Cerebellar cortex (tissue), 1 donor: Measurements from ENCODE around the gene CCDC24.

Experiments used
- DNase-seq: peaks from one replicate; pipeline ENCODE4 v3.0.0-alpha.2; 2015; ENCODE audit warnings: low spot score

CCDC24 gene

DNA sequence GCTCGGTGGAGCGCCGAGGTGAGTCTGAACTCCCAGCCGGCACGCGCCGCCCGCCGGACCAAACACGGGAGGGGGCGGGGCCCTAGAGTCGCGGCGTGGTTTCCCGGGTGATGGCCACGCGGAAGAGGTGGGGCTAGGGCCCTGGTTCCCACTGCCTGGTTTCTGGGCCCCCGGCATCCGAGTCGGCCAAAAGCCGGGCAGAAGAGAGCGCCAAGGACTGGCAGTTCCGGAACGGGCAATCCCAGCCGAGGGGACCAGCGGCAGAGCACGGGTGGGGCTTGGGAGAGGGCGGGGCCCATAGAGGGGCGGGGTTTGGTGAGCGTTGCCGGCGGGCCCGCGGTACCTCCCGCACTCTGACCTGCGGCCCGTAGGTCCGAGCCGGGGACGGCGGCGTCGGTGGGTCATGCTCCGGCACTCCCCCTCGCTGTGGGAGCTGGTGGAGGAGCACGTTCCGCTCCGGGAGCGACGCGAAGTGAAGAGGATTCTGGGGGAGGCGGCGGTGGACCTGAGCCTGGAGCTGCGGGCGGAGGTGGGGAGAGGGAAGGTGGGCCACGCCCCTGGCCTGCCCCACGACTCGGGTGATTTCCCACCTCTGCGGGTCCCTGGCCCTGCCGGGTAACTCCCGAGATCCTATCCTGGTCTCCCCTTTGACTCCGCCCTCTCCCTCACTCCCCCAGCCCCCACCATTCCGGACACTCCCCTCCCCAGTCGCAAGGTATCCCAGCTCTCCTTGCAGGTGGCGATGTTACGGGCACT, at the start of gene CCDC24:
TSS of gene CCDC24 (plus strand) at position 124 of the 756 bp plus-strand sequence. CDS start at position 404, 280 bp downstream.
- peak; percentile 75 for DNase-seq

DNA sequence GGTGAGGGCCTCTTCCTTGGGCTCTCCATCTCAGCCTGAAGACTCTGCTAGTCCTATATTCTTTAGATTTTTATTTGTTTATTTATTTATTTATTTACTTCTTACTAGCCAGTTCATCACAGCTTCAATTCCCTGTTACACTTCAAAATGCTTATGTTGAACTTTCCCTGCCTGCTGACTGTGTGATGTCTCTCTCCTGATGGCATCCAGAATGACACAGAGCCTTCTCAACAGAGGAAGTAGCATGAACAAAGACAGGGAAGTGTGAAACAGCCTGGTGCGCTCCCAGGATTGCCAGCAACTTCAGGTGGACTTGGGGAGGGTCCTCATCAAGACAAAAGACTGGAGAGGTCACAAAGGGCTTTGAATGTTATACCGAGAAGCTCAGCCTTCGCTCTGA, 49.0 kb upstream of the CCDC24 start:
- no peak for DNase-seq

DNA sequence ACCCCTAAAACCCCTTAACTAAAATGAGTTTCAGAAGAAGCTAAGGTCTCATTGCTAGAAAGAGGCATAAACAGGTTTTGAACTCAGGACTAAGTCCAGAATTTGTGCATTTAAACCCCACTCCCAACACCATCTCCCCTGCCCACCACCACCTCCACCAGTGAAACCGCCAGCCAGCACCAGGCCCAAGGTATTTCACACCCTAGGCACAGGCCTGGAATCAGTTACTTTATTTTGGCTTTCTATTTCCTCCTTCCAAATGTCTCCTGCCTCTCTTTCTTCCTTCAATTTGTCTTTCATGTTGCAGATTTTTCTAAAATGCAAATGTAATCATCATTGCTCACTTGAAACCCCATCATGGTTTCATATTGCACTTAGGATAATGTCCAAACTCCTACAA, 46.5 kb upstream of the CCDC24 start:
- DNase-seq = no peak

DNA sequence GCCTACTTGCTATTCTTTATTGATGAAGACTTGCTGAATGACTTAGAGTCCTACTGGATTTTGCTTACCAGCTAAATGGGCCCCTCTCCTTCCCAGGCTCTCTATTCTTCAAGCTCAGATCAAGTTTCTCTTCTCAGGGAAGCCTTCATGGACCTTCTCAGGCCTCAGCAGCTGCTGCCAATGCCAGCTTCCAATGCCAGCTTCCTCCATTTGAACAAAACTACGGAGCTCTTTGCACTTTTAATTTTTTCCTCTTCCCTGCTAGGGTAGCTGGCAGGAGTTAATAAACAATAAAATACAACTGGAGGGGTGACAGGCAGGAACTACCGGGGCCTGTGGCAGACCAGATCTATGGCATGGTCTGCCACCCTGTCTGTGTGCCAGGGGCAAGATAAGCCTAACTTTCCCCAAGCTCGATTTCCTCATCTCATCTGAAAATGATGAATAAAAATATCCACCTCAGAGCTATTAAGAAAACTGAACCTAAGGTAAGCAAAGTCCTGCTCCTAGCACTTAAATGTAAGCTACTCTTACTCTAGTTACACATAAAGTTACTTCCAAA, 45.6 kb upstream of the CCDC24 start:
- DNase-seq = no peak

DNA sequence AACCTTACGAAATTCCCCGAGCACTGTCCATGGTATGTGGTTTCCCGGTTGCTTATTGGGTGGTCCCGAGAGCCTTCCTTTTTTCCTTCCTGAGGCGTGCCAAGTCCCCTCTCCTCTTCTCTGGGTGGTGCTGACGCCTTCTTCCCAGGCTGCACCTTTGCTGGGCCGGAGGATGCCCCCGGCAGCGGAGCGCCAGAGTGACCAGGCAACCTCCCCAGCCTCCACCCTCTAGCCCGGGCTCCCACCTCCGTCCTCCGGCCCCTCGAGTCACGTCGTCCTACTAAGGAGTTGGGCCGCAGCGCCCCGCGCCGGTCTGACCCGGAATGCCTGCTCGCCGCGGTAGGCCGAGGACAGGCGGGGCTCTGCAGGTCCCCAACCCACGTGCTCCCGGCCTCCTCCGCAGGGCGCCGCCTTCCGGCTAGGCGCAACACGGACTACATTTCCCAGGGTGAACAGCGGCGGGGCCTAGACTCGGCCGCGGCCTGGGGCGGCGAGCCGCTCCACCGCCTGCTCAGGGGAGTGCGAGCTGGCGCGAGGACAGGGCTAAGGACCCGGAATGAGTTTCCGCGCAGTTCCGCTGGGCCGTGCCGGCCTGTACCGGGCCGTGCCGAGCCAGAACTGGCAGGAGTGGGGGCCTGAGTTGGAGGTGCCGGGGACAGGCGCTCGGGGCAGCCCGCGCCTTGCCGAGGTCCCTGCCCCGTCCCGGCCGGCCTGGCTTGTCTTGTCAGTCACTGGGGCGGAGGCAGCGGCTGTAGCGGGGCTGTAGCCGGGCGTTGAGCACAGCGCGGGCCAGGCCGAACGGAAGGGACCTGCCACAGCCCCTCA, 45.0 kb upstream of the CCDC24 start, which contains the start of gene IPO13:
TSS of gene IPO13 (plus strand) at position 715 of the 825 bp plus-strand sequence. CDS start 651 bp downstream, outside the sequence.
- DNase-seq = peak; percentile 95

DNA sequence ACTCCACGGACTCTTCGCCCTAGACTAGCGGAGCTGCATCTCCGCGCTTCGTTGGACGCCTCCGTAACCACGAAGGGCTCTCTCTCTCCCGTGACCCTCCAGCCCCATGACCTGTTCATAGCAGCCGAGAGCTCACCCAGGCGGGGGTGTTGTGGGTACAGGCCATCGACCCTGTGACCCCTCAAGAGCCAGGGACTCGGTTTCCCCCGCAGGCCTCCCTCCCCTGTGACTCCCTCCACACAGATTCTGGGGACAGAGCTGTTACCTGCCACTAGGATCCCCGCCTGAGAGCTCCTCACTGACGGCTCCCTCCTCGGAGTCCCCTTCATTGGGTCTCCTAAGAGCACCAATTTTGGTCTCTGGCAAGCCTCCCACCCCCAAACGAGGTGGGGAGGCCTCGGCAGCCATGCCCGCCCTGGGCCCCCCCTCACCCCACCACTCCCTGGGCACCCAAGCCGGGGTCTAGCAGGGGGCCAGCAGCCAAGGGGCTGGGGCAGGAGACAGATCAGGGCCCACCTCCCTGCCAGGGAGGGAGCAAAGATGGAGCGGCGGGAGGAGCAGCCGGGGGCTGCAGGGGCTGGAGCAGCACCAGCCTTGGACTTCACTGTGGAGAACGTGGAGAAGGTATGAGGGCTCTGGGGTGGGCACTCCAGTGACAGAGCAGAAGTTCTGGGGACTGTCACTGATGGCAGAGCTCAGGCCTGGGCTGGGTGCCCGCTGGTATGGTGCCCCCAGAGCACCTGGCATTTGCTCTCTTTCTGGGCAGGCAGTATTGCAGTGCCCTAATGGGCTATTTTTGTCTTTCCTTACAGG, 44.1 kb upstream of the CCDC24 start:
- peak; percentile 65 for DNase-seq

DNA sequence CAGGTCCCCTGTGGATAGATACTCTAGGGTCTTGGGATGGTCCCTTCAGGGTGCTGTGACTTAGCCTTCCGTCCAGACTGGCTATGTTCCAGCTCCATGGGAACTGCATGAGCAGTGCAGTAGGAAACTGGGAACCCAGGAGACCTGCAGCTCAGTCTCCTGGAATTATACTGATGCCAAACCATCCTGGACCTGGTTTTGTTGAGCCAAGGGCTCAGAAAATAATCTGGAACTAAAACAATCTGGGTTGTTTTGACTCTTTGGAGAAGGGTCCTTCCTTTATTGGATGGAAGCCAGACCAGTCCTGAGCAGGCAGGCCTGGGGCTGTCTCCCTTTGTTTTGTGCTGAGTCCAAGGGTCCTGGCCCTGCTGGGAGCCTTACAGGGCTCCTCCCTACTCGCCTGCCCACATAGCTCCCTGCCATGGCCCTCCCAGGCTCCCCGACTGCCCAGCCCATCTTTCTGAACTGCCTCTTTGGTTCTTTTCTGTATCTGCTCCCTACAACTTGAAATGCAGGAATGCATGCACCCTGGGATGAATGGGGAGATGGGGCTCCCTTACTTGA, 43.4 kb upstream of the CCDC24 start:
- DNase-seq = no peak

DNA sequence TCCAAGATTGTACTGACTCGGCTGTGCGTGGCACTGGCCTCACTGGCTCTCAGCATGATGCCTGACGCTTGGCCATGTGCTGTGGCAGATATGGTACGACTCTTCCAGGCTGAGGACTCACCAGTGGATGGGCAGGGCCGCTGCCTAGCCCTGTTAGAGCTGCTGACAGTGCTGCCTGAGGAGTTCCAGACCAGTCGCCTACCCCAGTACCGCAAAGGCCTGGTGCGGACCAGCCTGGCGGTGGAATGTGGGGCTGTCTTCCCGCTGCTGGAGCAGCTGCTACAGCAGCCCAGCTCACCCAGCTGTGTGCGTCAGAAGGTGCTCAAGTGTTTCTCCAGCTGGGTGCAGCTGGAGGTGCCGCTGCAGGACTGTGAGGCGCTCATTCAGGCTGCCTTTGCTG, 41.7 kb upstream of the CCDC24 start:
- no peak for DNase-seq

DNA sequence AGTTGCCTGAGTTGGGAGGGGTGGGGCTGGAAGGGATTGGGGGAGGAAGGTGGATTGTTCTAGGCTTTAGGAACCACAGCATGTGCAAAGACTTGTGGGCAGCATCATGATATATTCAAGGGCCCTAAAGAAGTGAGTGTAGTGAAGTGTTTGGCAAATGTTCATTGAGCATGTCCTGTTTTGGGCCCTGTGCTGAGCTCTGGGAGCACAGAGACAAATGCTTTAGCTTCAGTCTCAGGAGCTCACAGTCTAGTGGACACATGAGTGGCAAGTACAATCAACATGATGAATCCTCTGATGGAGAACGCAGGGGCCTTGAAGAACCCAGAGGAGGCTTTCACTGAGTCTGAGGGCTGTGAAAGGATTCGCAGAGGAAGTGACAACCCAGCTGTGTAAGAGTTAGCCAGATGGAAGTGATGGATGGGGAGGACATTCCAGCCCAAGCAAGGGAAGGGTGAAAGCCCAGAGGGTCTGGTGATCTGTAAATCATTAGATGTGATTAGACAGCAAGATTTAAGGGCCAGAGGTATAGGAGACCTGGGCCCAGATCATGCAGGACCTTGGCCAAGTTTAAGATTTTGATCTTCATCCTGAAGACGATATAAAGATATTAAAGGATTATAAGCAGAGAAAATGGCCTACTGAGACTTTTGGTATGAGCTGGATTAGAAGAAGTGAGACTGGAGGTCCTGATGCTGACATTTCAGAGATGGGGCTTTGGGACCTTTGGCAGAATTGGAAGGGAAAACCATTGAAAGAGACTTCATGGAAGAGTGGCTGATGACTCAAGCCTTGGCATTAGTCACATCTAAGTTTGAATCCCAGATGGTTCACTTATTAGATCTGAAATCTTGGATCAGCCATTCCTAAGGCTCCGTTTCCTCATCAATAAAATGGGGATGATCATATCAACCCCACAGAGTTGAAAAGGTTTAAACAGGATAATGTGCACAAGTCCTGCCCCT, 40.1 kb upstream of the CCDC24 start:
- DNase-seq = no peak

DNA sequence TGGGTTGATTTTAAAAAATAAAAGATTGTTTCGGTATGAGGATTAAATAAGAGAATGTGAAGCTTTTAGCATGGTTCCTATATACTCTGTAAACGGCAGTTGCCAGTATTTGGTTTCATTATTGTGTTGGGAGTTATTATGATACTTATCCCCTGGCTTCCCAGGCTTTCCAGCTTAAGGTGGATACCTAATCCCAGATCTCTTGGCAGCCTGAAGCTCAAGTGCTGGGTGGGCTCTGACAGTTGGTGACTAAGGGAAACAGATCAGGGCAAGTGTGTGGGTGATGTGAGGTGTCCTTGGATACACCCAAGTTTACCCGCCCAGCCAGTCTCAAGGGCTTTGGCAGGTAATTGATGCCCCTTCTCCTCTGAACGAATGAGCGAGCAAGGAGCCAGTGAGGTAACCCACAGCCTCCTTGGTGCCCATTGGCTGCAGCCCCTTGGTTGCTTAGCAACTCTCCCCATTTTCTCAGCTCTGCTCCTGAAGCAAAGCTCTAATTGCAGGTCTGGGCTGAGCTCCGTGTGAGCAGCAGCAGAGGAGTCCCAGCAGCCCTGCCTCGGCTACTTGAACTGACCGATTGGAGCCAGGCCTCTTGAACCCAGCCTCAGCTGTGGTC, 38.6 kb upstream of the CCDC24 start:
- DNase-seq = peak; percentile 56

DNA sequence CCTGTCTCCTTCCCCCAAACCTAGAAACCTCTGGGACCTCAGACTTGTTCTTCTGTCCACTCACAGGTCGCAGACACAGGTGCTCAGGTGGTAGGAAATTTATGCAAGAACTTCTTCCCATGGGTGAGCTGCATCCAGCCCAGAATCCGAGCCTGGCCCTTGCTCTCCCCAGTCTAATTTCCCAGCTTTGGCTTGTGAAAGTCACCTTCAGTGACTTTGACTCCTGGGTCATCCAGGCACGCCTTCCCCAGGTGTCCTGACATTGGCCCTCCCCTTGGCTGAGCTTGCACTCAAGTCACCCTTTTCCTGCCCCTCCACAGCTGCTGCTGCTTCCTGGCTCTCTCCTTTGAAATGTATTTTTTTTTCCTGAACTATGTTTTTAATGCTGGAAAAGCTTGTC, 38.0 kb upstream of the CCDC24 start:
- no peak for DNase-seq

DNA sequence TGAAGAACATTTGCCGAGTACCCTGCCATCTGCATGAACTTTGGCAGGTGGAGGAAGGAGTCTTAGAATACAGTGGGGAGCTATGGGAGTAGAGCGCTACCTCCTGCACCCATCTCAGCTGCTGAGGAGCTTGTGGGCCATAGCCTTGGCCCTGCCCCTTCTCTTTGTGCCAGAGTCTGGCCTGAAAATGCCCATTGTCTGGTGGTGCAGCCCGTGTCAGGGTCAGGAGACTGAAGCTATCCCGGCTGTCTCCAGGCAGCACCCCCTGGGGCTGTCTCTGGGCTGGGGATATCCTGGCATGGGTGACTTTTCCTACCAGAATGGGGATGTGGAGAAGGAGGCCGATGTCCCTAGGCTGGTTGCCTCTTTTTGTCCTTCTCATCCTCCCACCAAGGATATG, 37.4 kb upstream of the CCDC24 start:
- no peak for DNase-seq

DNA sequence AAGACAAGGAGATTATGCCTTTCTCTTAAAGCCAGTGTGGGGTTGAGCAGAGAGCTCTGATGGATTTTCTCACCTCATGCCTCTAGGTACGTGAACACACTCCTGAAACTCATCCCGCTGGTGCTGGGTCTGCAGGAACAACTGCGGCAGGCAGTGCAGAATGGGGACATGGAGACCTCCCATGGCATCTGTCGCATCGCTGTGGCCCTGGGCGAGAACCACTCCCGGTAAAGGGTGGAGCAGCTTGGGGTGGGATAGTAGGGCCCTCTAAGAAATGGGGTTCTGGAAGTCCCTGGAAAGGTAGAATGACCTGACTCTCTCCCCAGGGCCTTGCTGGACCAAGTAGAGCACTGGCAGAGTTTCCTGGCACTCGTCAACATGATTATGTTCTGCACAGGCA, 35.2 kb upstream of the CCDC24 start:
- DNase-seq = no peak

DNA sequence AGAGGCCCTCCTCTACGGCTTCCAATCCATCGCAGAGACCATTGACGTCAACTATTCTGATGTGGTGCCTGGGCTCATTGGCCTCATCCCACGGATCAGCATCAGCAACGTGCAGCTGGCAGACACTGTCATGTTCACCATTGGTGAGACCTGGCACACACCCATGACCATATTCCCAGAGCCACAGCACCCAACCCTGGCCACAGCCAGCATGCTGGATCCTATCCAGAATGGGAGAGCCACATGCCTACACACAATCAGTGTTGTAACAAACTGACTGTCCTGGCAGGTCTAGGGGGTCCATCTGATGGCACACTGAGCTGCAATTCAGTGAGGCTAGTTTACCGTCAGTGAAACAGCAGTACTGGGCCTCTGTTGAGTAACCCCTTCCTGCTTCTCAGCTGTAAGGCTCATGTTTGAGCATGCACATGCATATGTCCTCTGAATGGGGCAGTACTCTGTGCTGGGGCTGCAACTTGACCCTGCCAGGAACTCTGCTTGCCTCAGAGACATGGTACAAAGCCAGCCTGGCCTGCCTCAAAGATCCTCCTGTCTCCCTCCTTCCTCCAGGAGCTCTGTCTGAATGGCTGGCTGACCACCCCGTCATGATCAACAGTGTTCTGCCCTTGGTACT, 33.9 kb upstream of the CCDC24 start:
- no peak for DNase-seq

DNA sequence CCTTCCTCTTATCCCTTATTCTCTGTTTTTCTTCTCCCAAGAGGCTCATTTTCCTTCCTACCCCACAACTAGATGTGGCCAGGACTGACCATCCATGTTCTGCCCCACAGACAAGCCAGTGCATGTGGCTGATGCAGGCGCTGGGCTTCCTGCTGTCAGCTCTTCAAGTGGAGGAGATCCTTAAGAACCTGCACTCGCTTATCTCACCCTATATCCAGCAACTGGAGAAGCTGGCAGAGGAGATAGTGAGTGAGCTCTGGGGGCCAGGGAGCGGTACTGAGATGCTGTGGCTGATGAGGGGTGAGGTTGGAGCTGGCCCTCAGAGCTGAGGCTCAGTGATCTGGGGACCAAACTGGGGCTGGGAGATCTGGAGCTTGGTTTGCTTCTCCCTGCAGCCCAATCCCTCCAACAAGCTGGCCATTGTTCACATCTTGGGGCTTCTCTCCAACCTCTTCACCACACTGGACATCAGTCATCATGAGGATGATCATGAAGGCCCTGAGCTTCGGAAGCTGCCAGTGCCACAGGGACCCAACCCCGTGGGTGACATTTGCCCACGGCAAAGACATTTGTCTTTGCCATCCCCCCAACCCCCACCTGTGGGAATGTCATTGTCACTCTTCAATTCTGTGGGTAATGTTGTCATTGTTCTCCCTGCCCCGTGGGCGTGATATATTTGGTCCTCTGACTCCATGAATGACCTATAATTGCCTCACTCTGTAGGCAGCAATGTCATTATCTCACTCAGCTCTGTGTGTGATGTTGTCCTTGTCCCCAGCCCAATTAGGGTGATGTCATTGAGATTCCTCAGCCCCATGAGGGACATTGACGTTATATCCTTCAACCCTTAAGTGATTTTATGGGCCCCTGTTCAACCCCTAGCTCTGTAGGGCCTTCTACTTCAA, 32.8 kb upstream of the CCDC24 start:
- no peak for DNase-seq

DNA sequence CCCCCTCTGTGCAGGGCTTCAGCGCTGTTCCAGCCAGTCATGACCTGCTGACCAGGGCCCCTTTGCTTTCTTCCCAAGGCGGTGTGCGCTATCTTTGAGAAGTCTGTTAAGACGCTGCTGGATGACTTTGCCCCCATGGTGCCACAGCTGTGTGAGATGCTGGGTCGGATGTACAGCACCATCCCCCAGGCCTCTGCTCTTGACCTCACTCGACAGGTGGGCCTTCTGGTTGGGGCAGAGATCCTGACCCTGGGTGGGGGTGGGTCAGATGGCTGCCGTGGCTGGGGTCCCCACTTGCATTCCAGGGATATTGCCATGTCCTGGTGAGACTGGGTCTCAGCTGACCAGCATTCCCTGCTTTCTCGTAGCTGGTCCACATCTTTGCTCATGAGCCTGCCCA, 30.6 kb upstream of the CCDC24 start:
- no peak for DNase-seq

DNA sequence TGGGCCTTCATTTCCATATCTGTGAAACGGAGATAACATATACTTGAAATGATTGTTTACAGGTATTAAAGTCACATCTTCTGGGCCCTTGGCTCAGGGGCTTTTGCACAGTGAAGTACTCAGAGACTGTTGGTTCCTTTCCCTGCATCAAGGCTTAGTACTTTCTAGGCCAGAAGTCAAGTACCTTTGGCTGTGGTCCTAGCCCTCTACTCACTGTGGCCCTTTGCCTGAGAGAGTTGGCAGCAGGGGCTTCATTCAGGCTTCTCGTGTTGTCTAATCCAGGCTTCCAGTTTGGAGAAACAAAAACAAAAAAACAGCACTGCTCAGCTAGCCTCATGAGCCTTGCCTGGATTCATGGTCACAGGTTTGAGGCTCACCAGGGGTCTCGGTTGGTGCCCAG, 29.7 kb upstream of the CCDC24 start:
- DNase-seq = no peak

DNA sequence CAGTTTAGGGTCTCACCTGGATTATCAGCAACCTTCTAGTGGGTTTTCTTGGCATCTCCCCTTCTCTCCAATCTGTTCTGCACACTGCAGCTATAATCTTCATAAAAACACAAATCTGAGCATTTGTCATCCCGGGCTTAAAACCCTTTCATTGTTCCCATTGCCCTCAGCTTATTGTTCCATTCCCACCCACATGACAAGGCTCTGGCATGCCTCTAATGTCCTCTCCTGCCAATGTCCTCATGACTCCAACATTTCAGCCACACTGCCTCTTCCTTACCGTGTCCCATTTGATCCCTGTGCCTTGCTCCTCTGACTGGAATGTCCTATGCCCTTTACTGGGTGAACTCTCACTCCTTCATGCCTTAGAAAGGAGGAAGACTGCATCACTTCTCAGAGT, 29.1 kb upstream of the CCDC24 start:
- no peak for DNase-seq

DNA sequence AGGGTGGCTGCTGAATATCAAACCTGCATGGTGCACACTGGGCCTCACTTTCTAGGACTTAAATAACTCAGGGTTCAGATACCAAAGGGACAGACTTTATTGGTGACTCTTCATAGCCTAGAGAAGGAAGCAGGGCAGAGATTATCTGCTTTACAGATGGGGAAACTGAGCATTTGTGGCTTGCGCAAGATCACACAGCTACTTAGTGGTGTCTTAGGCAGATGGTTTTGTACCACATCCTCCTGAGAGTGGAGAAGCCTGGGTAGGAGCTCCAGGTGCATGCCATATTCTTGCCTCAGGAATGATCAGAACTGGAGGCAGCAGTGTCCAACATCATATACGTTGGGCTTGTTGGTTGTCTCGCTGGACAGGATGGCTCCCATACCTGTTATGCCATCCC, 28.4 kb upstream of the CCDC24 start:
- DNase-seq = no peak
